GM18867 (cell line): ENCODE data around the gene CEP95.
"Not testable (repeated sequence)": the region's sequence is repeated elsewhere in the genome, so short reads cannot be mapped to it uniquely, and the experiment has no call there.

Source experiments
- ATAC-seq: cut with Tn5 transposase; IDR thresholded peaks from one replicate; pipeline ENCODE4 v1.9.1; 2021; ENCODE audit warnings: mild to moderate bottlenecking, moderate library complexity; ENCODE audit not compliant: unreplicated experiment

CEP95 gene, protein sequence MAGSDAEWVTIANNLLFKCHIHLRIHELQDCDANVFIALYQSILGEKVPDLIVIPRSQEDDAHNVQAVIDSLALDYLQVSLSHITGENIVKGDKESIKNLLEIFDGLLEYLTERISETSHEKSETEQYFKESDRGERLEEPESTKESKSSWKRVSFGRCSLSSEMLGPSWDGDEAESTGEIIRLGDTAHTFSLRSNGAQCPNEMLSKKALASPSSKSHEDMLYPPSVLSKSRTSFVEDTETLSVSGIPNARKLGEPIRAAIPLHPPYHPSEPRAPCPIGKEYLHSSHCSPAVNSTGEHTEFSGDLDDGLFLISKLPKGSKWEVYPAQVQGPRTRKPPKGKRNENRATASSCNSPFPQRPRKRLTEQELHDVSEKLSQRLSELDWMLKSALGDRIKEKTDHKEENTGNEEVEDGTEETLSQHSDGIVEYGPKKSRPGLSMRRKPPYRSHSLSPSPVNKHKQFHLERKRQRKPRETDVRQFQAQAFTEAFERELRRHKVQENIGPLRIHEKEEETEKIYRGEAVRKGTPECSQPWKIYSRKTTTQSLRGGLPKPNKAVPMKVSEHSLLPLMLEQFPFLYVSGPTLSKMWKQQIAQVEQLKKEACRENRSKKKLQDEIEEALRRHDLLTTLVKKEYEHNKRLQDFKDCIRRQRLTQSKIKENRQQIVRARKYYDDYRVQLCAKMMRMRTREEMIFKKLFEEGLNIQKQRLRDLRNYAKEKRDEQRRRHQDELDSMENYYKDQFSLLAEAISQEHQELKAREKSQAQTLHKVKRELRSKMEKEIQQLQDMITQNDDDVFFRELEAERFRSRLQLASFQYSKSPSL

DNA sequence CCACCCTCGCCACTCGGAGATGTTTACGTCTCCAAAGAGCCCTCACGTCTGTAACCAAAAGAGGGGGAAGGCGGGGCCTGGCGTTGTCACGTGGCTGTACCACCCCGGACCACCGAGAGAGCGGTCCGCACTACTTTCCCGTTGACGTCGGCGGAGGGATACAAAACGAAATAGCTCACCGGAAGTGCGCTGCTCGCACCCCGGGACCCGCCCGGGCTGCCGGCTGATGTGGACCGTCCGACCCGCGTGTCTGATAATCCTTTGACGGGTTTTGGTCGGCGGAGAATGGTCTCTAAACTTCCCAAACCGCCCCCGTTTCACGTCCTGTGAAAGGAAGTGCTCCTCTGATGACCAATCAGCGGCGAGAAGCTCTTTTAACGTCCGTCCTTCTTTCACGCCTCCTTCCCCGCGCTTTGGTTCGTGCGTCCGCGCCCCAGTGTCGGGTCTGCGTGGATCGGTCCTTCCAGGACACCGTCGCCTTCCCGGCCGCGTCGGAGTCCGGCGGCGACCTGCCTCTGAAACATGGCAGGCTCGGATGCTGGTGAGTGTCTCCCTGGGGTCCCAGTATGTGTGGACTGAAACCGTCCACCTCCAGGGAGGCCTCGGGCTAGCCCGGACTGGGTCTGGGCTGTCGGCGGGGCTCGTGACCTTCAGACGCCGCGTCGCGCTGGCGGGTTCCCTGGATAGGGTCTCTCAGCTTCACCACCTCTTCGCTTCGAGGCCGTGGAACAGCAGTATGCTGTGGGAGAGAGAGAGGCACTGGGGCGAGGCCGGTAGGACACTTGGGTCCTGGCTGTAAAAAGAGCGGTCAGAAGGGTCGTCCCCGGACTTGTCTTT lies at the start of gene CEP95:
TSS of gene CEP95 (plus strand) at position 402 of the 837 bp plus-strand sequence. CDS start at position 523, 121 bp downstream.
- peak; percentile 59 for ATAC-seq

DNA sequence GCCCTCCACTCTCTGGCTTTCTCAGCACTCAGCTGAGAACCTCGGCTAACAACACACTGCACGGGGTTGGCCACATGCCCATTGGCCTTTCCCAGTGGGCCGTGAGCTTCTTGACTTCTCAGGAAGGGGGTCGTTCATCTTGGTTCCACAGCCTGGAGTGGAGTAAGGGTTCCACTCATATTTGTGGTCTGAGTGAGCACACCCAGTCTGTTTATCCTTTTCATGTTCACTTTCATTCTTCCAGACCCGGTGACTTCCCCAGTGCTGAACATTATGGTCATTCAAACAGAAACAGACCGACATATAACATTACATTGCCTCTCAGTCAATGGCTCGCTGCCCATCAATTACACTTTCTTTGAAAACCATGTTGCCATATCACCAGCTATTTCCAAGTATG lies 49.6 kb upstream of the CEP95 start:
- ATAC-seq, result no peak

DNA sequence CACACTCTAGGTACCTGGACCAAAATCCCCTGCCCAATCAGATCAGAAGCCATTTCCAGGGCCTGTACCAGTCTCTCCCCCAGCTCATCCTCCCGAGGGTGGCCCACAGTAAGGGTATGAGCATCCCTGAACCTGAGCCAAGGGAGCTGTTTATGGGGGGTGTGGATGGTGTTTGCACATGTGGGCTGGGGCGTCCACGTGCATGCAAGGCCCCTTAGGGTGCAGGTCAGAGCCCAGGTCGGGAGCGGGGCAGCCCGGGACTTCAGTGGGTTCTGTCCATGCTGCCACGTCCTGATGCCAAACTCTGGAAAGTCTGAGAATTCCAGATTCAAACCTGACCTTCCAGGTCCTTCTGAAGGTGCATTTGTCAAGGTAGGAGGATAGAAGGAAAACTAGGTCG lies 48.0 kb upstream of the CEP95 start:
- no peak for ATAC-seq

DNA sequence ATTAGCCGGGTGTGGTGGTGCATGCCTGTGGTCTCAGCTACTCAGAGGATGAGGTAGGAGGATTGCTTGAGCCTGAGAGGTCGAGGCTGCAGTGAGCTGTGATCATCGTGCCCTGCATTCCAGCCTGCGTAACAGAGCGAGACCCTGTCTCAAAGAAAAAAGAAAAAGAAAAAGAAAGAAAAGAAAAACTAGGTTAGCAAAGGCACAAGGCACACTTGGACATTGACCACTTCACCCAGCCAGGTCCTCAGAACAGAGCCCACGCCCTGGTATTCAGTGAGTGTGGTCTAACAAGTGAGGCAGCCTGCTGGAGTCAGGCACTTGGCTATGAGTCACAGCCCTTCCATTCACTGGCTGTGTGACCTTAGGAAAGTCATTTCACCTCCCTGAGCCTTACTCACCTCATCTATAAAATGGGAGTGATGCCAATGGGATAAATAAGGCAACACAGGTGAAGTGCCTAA lies 47.5 kb upstream of the CEP95 start:
- no peak for ATAC-seq

DNA sequence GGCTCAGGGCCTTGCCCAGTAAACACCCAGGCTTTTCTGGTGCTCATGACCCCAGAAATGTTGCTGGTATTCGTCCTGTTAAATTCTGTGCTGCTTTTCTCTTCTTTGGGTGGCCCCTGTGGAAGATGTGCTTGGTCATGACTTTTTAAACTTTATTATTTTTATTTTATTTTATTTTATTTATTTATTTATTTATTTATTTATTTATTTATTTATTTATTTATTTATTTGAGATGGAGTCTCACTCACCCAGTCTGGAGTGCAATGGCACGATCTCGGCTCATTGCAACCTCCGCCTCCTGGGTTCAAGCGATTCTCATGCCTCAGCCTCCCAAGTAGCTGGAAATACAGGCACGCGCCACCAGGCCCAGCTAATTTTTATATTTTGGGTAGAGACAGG lies 47.0 kb upstream of the CEP95 start:
- ATAC-seq, result not testable (repeated sequence)

DNA sequence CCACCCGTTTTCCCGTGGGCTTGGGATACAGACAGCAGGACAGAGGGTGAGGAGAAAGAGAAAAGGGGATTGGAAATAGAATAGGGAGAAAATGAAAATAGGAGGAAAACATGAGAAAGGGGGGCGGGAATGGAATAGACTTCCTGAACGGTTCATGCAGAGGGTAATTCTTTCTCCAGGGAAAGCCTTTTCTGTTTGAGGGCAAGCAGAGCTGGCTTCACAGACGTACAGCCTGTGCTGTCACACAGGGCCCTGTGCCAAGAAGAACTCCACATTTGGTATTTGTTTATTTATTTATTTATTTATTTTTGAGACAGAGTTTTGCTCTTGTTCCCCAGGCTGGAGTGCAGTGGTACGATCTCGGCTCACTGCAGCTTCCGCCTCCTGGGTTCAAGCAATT lies 45.8 kb upstream of the CEP95 start:
- ATAC-seq, result no peak

DNA sequence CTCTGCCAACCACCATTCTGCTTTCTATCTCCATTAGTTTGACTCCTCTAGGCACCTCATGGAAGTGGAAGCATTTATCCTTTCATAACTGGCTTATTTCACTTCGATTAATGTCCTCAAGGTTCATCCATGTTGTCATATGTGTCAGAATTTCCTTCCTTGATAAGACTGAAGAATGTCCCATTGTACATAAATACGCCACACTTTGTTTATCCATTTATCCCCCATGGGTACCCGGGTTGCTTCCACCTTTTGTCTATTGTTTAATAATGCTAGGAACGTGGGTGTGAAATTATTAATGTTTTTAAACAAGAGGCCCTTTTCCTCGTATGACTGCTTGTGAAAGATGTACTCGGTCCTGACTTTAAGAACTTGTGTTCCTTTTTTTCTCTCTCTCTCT lies 45.0 kb upstream of the CEP95 start:
- ATAC-seq, result no peak

DNA sequence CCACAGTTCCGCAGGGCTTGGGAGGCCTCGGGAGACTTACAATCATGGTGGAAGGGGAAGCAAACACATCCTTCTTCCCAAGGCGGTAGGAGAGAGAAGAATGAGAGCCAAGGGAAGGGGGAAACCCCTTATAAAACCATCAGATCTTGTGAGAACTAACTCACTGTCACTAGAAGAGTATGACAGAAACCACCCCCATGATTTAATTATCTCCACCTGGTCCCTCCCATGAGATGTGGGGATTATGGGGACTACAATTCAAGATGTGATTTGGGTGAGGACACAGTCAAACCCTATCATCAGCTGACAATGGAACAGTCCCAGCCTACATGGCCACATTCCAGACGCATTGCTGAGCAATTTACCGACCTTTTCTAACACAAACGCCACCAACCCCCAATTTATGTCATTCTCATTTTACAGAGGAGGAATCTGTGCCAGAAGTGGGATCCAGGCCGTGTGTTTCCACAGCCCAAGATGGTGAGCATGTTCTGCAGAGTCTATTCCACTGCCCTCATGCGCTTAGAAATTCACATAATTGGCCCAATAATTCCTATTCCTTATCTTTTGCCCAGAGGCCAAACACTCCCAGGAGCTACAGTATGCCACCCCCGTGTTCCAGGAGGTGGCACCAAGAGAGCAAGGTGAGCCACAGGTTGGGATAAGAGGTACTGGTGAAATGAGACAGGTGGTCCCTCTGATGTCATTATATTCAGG lies 40.6 kb upstream of the CEP95 start:
- no peak for ATAC-seq

DNA sequence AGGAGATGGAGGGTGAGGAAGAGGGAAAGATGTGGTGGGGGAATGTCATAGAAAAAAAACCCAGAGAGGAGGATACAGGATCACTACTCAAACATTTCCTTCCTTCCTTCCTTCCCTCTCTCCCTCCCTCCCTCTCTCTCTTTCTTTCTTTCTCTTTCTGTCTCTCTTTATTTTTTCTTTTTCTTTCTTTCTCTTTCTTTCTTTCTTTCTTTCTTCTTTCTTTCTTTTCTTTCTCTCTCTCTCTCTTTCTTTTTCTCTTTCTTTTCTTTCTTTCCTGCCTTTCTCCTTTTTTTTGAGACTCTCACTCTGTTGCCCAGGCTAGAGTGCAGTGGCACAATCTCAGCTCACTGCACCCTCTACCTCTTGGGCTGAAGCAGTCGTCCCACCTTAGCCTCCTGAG lies 39.9 kb upstream of the CEP95 start:
- not testable (repeated sequence) for ATAC-seq

DNA sequence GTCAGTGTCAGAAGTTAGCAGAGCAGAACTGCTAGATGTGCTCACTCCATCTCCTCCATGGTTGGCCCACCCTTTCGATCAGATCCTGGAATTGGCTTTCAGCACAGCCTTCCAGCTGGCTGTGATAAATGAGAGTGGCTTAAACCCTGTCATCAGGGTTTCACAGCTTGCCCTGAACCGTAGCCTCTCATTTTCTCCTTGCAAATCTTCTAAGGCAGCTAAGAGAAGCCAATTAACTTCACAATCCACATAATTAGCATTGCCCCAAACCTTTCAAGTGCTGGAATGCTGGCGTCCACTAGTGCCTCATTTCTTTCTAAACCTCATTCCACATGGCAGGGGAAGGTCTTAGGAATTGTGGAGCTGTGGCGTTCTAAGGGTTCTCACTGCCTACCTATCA lies 36.2 kb upstream of the CEP95 start:
- no peak for ATAC-seq

DNA sequence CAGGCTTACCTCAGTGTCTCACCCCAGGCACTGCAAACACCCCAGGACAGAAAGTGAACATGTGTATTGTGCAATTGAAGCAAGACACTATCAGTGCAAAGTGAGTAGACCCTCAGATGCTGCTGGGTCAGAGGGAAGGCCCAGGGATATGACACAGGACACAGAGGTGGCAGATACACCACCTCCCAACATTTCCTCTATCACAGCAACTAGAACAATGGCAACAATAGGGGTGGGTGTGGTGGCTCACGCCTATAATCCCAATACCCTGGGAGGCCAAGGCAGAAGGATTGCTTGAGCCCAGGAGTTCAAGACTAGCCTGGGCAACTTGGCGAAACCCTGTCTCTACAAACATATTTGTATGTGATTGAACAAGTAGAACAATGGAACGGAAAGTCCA lies 35.3 kb upstream of the CEP95 start:
- no peak for ATAC-seq

DNA sequence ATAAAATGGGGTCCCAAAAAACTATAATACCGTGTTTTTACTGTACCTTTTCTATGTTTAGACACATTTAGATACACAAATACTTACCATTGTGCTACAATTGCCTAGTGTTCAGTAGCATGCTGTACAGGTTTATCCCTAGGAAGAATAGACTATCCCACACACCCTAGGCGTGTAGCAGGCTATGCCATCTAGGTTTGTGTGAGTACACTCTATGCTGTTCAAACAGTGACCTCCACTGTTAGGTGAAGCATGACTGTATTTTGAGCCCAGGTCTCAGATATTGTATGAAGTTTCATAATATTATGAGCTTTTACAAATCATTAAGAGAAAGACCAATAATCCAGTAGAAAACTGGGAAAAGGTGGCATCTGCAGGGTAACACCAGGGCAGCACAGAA lies 34.2 kb upstream of the CEP95 start:
- ATAC-seq, result no peak

DNA sequence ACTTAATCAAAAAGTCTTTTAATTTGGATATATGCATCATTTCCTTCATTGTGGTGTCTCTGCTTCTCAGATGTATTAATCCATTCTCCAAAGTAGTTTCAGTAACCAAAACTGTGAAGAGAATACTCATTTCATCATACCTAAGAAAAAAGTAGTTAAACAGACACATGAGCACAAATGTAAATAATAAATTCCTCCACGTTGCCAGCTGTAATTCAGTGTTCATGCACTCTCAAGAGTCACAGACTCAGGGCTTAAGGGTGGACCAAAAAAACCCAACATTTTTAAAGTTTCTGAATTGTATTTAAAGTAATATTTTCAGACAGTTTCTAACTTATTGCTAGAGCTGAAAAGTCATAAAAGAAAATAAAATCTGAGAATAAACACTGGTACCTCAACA lies 28.9 kb upstream of the CEP95 start:
- no peak for ATAC-seq

DNA sequence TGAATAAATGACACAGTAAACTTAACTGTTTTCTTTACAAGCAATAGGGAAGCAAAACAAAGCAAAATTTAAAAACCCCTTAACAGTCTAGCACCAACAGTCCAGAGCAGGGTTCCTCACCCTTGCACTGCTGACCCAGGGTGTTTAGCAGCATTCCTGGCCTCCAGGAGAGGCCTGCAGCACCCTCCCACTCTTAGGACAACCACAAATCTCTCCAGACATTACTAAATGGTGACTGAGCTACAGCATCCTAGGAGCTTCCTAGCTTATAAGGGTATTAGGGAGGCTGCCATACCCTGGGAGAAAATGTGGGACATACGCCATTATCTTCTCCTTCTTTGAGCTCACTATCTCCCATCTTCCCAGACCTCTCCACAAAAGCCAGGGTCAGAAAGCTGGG lies 25.8 kb upstream of the CEP95 start:
- no peak for ATAC-seq

DNA sequence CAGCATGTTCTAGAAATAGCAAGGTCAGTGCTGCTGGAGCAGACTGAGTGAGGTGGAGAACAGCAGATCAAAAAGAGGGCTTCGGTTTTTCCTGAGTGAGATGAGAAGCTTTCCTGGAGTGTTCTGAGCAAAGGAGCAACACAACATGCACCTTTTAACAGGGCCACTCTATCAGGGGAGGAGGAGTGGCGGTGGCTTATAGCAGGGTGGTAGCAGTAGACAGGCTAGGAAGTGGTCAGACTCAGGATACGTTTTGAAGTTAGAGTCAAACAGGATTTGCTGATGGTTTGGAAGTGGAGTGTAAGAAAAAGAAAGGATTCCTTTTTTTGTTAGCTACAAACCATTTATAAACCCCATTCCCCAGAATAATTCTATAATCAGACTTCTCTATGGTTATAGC lies 22.4 kb upstream of the CEP95 start:
- no peak for ATAC-seq

DNA sequence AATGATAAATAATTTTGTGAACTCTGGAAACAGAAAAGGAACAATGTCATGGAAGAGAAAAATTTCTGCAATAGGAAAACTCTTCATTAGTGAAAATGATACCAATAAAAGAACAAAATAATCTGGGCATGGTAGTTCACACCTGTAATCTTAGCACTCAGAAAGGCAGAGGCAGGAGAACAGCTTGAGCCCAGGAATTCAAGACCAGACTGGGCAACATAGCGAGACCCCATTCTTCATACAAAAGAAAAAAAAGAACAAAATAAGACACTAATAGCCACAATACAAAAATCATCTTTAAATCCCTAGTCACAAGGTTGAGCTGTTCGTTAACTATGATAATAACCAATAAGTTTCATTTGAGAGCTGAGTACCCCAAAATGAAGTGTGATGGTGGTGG lies 18.5 kb upstream of the CEP95 start:
- no peak for ATAC-seq

DNA sequence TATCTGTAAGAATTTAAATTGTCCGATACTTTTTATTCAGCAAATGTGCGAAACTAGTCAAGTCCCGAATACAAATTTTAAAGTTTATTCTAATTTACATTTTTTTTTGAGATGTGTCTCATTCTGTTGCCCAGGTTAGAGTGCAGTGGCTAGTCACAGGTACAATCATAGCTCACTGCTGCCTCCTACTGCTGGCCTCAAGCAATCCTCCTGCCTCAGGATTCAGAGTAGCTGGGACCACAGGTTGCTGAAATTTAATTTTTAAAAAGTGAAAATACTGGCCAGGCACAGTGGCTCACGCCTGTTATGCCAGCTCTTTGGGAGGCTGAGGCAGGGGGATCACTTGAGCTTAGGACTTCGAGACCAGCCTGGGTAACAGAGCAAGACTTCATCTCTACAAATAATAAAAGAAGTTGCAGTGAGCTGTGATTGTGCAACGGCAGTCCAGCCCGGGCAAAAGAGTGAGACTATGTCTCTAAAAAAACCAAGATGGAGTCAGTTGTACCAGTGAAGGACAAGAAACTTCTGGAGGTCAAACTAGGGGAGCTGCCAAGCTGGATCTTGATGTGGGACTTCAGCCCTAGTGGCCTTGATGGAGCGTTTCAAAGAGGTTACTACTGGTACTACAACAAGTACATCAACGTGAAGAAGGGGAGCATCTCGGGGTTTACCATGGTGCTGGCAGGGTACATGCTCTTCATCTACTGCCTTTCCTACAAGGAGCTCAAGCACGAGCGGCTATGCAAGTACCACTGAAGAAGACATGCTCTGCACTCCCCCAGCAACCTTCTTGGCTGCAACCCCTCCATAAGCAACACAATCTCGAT lies 15.5 kb upstream of the CEP95 start:
- no peak for ATAC-seq

DNA sequence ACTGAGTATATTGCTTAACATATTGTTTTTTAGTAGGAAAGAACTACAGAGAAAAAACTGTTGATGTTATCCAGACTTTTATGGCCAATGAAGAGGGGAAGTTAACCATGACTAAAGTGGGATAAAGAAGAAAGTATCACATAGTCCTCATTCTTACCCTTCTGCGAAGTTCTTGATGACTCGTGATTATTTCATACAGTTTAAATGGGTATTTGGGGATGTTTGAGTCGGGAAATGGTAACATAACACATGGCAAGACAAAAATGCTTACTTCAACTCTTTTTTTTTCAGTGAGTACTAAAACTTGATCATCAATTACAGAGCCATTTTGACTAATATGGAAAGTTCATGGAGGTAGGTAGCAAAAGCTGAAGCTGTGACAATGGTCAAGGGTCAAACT lies 14.8 kb upstream of the CEP95 start:
- ATAC-seq, result no peak

DNA sequence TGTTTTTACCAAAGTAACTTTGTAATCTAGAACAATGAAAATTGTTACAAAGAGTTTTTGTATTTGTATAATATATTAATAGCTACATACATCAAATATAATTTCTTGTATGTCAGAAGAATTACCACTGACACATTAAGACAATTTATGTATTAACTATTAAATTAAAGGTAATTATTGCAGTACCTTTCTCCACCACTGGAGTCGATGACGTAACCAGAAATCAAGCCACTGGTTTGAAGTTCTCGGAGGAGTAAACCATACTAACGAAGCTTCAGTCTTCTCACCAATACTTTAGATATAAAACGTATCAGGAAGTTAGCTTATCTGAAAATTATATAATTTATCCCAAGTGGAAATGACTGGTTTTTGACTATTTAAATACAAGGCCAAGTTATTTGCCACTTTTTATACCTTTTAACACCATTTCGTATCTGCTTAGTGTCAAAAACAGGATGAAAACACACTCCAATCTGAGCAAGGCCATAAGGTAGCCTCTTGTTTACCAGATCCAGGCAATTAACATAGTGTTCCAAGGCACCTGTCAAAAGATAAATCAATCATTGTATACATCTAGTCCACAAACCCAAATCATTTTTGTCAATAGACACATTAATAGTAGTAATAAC lies 14.2 kb upstream of the CEP95 start:
- no peak for ATAC-seq
